Central memory CD8-positive, alpha-beta T cell (primary cell): ENCODE data around the gene NHS.

Experiments used
- ATAC-seq: fragments of 150-1000 bp; cut with Tn5 transposase; replicated peaks from 2 replicates; pipeline ENCODE4 v1.10.0; 2022; ENCODE audit warnings: mild to moderate bottlenecking, moderate FRiP score, moderate number of reproducible peaks; ENCODE audit not compliant: poor library complexity, severe bottlenecking; ENCODE audit errors: extremely low read depth
- DNase-seq, 2 donors: peaks; one replicate each; pipeline ENCODE4 v3.0.0; 2021; ENCODE audit warnings: low spot score in 2 of 2
- H3K27ac Mint-ChIP-seq: one replicate; pipeline ENCODE4 v1.8.0; 2022; ENCODE audit warnings: low read depth, mild to moderate bottlenecking, moderate library complexity, mixed read lengths
- H3K27me3 Mint-ChIP-seq: one replicate; pipeline ENCODE4 v1.8.0; 2022; ENCODE audit warnings: mixed read lengths
- H3K36me3 Mint-ChIP-seq: one replicate; pipeline ENCODE4 v1.8.0; 2022; ENCODE audit warnings: mild to moderate bottlenecking, moderate library complexity, mixed read lengths; ENCODE audit not compliant: insufficient read depth
- H3K4me1 Mint-ChIP-seq: one replicate; pipeline ENCODE4 v1.8.0; 2022; ENCODE audit warnings: mixed read lengths
- H3K4me3 Mint-ChIP-seq: one replicate; pipeline ENCODE4 v1.8.0; 2022; ENCODE audit warnings: mild to moderate bottlenecking, moderate library complexity, mixed read lengths
- H3K9me3 Mint-ChIP-seq: one replicate; pipeline ENCODE4 v1.8.0; 2022; ENCODE audit warnings: mixed read lengths

The NHS gene

GRCh38 chrX:17669891-17670290 lies 294.9 kb downstream of the NHS start:
- H3K36me3 Mint-ChIP-seq: no peaks in the 10 kb centered on the region
- no peaks in the 10 kb centered on the region for H3K27me3 Mint-ChIP-seq
- DNase-seq (no peak), ATAC-seq (no peak)
- no peaks in the 10 kb centered on the region for H3K4me1 Mint-ChIP-seq
- peaks cover 5% of the 10 kb centered on the region for H3K9me3 Mint-ChIP-seq
- H3K27ac Mint-ChIP-seq: no peak overlapping the region
- no peak overlapping the region for H3K4me3 Mint-ChIP-seq

- H3K27me3 Mint-ChIP-seq: no peaks in the 10 kb centered on the region
- H3K9me3 Mint-ChIP-seq: peaks cover 5% of the 10 kb centered on the region
- no peak overlapping the region for H3K27ac Mint-ChIP-seq
- H3K4me3 Mint-ChIP-seq: no peak overlapping the region
- ATAC-seq (no peak), DNase-seq (no peak)
- H3K4me1 Mint-ChIP-seq: no peaks in the 10 kb centered on the region
- H3K36me3 Mint-ChIP-seq: no peaks in the 10 kb centered on the region
Observed at GRCh38 chrX:17670874-17671273, 295.9 kb downstream of the NHS start.

- Mint-ChIP-seq H3K9me3 (peaks cover 5% of the 10 kb centered on the region), H3K27ac (no peak overlapping the region), H3K36me3 (no peaks in the 10 kb centered on the region), H3K4me1 (no peaks in the 10 kb centered on the region), H3K27me3 (no peaks in the 10 kb centered on the region), H3K4me3 (no peak overlapping the region)
- no peak for ATAC-seq
- no peak for DNase-seq
Observed at GRCh38 chrX:17674601-17675000, 299.6 kb downstream of the NHS start.

- H3K36me3 Mint-ChIP-seq: no peaks in the 10 kb centered on the region
Observed at GRCh38 chrX:17679261-17679660, 304.3 kb downstream of the NHS start.

GRCh38 chrX:17679820-17680219 lies 304.8 kb downstream of the NHS start:
- no peak overlapping the region for H3K4me3 Mint-ChIP-seq
- H3K27ac Mint-ChIP-seq: no peak overlapping the region
- H3K27me3 Mint-ChIP-seq: peaks cover 5% of the 10 kb centered on the region
- no peaks in the 10 kb centered on the region for H3K9me3 Mint-ChIP-seq
- H3K36me3 Mint-ChIP-seq: no peaks in the 10 kb centered on the region
- ATAC-seq (no peak), DNase-seq (no peak)
- peaks cover 12% of the 10 kb centered on the region for H3K4me1 Mint-ChIP-seq

More at GRCh38 chrX:17679261-17679660, 304.3 kb downstream of the NHS start:
- H3K27me3 Mint-ChIP-seq: no peaks in the 10 kb centered on the region
- no peak for ATAC-seq
- no peak overlapping the region for H3K27ac Mint-ChIP-seq
- H3K9me3 Mint-ChIP-seq: no peaks in the 10 kb centered on the region
- DNase-seq: no peak
- H3K4me1 Mint-ChIP-seq: peaks cover 12% of the 10 kb centered on the region
- H3K4me3 Mint-ChIP-seq: no peak overlapping the region

GRCh38 chrX:17680732-17681413 lies 305.9 kb downstream of the NHS start:
- no peak for DNase-seq
- ATAC-seq: no peak
- peaks cover 8% of the 10 kb centered on the region for H3K27me3 Mint-ChIP-seq
- no peaks in the 10 kb centered on the region for H3K9me3 Mint-ChIP-seq
- no peak overlapping the region for H3K4me3 Mint-ChIP-seq
- H3K36me3 Mint-ChIP-seq: no peaks in the 10 kb centered on the region
- H3K27ac Mint-ChIP-seq: no peak overlapping the region
- H3K4me1 Mint-ChIP-seq: peaks cover 12% of the 10 kb centered on the region

DNA sequence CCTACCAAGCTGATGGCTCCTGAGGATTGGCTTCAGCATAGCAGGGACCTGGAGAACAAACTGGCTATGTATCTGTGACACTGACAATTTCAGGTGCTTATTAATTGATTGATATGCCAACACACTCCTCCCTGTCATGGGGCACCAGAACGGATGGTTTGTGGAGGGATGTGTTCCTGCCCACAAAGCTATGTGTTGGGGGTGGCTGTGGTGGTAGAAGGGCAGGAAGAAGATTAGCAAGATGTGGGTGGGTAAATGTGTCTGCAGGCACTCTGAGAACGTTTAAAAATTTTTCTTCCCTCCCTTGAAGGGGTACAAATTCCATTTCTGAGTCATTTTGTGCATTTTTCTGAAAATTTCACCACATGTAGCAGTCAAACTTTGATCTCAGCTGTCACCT lies 307.3 kb downstream of the NHS start:
- H3K4me1 Mint-ChIP-seq: peaks cover 12% of the 10 kb centered on the region
- peak overlapping the region; percentile 41 for H3K4me3 Mint-ChIP-seq
- H3K27ac Mint-ChIP-seq: no peak overlapping the region
- no peaks in the 10 kb centered on the region for H3K9me3 Mint-ChIP-seq
- DNase-seq: no peak
- no peaks in the 10 kb centered on the region for H3K36me3 Mint-ChIP-seq
- peaks cover 8% of the 10 kb centered on the region for H3K27me3 Mint-ChIP-seq
- ATAC-seq: no peak

GRCh38 chrX:17685026-17685425 lies 310.0 kb downstream of the NHS start:
- DNase-seq: no peak
- peaks cover 12% of the 10 kb centered on the region for H3K4me1 Mint-ChIP-seq

DNA sequence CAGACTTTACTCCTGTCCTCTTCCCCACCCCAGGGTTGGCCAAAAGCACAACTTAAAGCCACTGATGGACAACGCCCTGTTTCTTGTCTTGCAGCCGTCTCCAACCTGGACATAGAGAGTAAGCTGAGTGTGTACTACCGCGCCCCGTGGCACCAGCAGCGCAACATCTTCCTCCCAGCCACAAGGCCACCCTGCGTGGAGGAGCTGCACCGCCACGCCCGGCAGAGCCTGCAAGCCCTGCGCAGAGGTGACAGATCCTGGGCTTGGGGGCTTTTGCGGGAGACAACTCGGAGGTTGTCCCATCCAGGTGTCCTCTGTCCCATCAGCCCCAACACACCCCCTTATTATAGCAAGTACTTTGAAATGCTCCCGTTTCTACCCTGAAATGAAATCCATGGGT lies 312.6 kb downstream of the NHS start:
- Mint-ChIP-seq H3K9me3 (no peaks in the 10 kb centered on the region), H3K4me3 (no peak overlapping the region), H3K27ac (no peak overlapping the region), H3K4me1 (peaks cover 4% of the 10 kb centered on the region), H3K27me3 (peaks cover 8% of the 10 kb centered on the region), H3K36me3 (no peaks in the 10 kb centered on the region)
- DNase-seq (no peak), ATAC-seq (no peak)

More at GRCh38 chrX:17685026-17685425, 310.0 kb downstream of the NHS start:
- Mint-ChIP-seq H3K9me3 (no peaks in the 10 kb centered on the region), H3K36me3 (no peaks in the 10 kb centered on the region), H3K27ac (no peak overlapping the region), H3K4me3 (no peak overlapping the region), H3K27me3 (peaks cover 8% of the 10 kb centered on the region)
- no peak for ATAC-seq

GRCh38 chrX:17689971-17690409 lies 315.0 kb downstream of the NHS start:
- Mint-ChIP-seq H3K27ac (no peak overlapping the region), H3K4me3 (no peak overlapping the region), H3K9me3 (no peaks in the 10 kb centered on the region), H3K27me3 (peaks cover 2% of the 10 kb centered on the region), H3K4me1 (no peaks in the 10 kb centered on the region), H3K36me3 (no peaks in the 10 kb centered on the region)
- DNase-seq (no peak), ATAC-seq (no peak)

DNA sequence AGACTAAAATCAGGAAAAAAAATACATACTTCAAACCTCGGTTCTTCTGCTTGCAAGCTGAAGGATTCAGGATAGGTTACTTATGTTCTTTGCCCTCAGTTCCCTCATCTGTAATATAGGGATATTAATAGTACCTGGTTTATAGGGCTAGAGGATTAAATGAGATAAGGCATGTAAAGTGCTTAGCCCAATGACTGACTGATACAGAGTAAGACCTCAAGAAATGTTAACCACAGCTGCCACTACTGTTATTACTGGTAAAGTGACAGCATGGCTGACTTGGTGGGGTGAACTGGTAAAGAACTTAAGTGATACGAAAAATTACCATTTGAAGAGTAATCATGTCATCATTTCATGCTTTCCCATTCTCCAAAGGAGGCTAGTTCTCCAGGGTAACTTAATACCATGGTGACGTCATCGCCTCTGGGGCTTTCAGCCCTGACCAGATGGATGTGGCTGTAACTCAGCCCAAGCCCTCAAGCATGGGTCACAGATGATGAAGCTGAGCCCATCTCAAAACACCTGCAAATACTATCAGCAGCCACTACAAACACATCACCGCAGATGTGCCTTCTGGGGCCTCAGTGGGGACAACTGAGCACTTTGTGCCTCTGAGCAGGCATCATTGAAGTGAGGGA lies 317.8 kb downstream of the NHS start:
- no peak overlapping the region for H3K4me3 Mint-ChIP-seq
- ATAC-seq (no peak), DNase-seq (no peak)
- H3K4me1 Mint-ChIP-seq: no peaks in the 10 kb centered on the region
- no peaks in the 10 kb centered on the region for H3K9me3 Mint-ChIP-seq
- H3K27ac Mint-ChIP-seq: no peak overlapping the region
- H3K36me3 Mint-ChIP-seq: no peaks in the 10 kb centered on the region
- no peaks in the 10 kb centered on the region for H3K27me3 Mint-ChIP-seq

- no peak overlapping the region for H3K27ac Mint-ChIP-seq
- no peak overlapping the region for H3K4me3 Mint-ChIP-seq
- DNase-seq (no peak), ATAC-seq (no peak)
- H3K4me1 Mint-ChIP-seq: no peaks in the 10 kb centered on the region
- H3K27me3 Mint-ChIP-seq: no peaks in the 10 kb centered on the region
- H3K9me3 Mint-ChIP-seq: no peaks in the 10 kb centered on the region
- no peaks in the 10 kb centered on the region for H3K36me3 Mint-ChIP-seq
Observed at GRCh38 chrX:17697191-17697590, 322.2 kb downstream of the NHS start.

DNA sequence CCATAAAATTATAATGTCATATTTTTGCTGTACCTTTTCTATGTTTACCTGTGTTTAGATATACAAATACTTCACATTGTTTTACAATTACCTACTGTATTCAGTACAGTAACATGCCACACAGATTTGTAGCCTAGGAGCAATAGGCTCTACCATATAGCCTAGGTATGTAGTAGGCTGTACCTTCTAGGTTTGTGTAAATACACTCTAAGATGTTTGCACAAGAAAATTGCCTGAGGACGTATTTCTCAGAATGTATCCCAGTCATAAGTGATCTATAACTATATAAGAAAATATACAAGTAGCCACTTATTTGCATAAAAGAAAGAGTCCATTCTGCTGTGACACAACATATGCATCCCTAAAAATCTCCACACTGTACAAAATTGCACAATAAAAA lies 326.0 kb downstream of the NHS start:
- H3K4me3 Mint-ChIP-seq: no peak overlapping the region
- no peak for ATAC-seq

More for the DNA sequence above, 326.0 kb downstream of the NHS start:
- no peaks in the 10 kb centered on the region for H3K36me3 Mint-ChIP-seq
- H3K9me3 Mint-ChIP-seq: no peaks in the 10 kb centered on the region
- no peak for DNase-seq
- H3K27me3 Mint-ChIP-seq: no peaks in the 10 kb centered on the region
- H3K27ac Mint-ChIP-seq: no peak overlapping the region
- H3K4me1 Mint-ChIP-seq: no peaks in the 10 kb centered on the region
